ENCODE measurements around the gene KCNIP1.

DNA sequence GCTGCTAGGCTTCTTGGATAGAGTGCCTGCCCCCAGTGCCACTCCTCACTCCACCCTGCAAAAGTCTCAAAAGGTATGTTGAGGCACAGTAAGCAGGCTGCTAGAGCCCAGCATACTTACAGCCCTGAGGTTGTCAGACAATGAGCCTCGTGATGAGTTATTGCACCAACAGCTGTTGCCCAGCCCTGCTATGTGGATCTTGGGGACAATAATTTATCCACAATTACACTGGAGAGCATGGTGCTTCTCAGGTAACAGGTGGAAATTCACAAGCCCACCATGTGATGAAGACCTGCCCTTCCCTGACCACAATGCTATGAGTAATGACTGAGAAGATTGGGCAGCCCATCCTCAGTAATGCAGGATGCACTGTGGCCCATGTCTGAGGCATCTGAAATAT lies 36.5 kb downstream of the KCNIP1 start:
- TF ChIP-seq, protein P1, sequence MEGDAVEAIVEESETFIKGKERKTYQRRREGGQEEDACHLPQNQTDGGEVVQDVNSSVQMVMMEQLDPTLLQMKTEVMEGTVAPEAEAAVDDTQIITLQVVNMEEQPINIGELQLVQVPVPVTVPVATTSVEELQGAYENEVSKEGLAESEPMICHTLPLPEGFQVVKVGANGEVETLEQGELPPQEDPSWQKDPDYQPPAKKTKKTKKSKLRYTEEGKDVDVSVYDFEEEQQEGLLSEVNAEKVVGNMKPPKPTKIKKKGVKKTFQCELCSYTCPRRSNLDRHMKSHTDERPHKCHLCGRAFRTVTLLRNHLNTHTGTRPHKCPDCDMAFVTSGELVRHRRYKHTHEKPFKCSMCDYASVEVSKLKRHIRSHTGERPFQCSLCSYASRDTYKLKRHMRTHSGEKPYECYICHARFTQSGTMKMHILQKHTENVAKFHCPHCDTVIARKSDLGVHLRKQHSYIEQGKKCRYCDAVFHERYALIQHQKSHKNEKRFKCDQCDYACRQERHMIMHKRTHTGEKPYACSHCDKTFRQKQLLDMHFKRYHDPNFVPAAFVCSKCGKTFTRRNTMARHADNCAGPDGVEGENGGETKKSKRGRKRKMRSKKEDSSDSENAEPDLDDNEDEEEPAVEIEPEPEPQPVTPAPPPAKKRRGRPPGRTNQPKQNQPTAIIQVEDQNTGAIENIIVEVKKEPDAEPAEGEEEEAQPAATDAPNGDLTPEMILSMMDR (IDR thresholded peaks at IDR 0.05; ENCODE audit: insufficient read depth, low read length, poor library complexity, severe bottlenecking): no peak
- TF ChIP-seq EZH2phosphoT487 (conservative IDR thresholded peaks at IDR 0.05; ENCODE audit: low read length): no peak

Measured in SU-DHL-6 (cell line).